Heart right ventricle (tissue), 16 donors: ENCODE measurements around the gene GABARAPL1. TPM values are rescaled to one million over a fixed set of nuclear protein-coding genes. Genes with fewer than 3 reads are reported as not detected.

Experiments
- ATAC-seq, 8 donors: fragments of 200-7000 bp; cut with Tn5 transposase; one replicate each; pipeline ENCODE4 v1.9.1; 2020; ENCODE audit warnings: mild to moderate bottlenecking in 8 of 8, moderate library complexity in 8 of 8, moderate number of reproducible peaks in 1 of 8
- DNase-seq, 2 donors: peaks; one replicate each; pipeline ENCODE4 v3.0.0-alpha.2; 2020
- H3K27ac ChIP-seq, 10 donors: fragments of 200-600 bp; sonication (generic) in 2 of 10; one replicate each; pipeline versions ENCODE4 v1.5.0 to v1.8.0; 2020 to 2022; ENCODE audit warnings: mild to moderate bottlenecking in 3 of 10
- H3K27me3 ChIP-seq, 7 donors: fragments of 200-600 bp; one replicate each; pipeline ENCODE4 v1.8.0; 2021 to 2022; ENCODE audit warnings: mild to moderate bottlenecking in 2 of 7
- H3K36me3 ChIP-seq, 9 donors: fragments of 200-600 bp; sonication (generic) in 1 of 9; one replicate each; pipeline versions ENCODE4 v1.5.0 to v1.8.0; 2020 to 2022; ENCODE audit warnings: mild to moderate bottlenecking in 2 of 9
- H3K4me1 ChIP-seq, 9 donors: fragments of 200-600 bp; sonication (generic) in 1 of 9; one replicate each; pipeline versions ENCODE4 v1.5.0 to v1.8.0; 2020 to 2022; ENCODE audit warnings: mild to moderate bottlenecking in 4 of 9
- H3K4me3 ChIP-seq, 10 donors: fragments of 200-600 bp; sonication (generic) in 2 of 10; one replicate each; pipeline versions ENCODE4 v1.5.0 to v1.8.0; 2020 to 2022; ENCODE audit warnings: mild to moderate bottlenecking in 7 of 10, moderate library complexity in 2 of 10
- H3K9me3 ChIP-seq, 11 donors: fragments of 200-600 bp in 10 of 11; sonication (generic) in 2 of 11; one replicate each; pipeline versions ENCODE4 v1.5.0 to v1.8.0; 2013 to 2022; ENCODE audit warnings: mild to moderate bottlenecking in 2 of 11, control low read depth in 1 of 11, moderate library complexity in 1 of 11
- CTCF ChIP-seq, 9 donors: fragments of 200-600 bp; sonication (generic) in 2 of 9; IDR thresholded peaks; one replicate each; pipeline versions ENCODE4 v1.5.0 to v1.8.0; 2021 to 2022; ENCODE audit warnings: antibody characterized with exemption in 9 of 9, mild to moderate bottlenecking in 5 of 9, moderate library complexity in 1 of 9
- WGBS, 2 donors: extraction: QIAGEN DNeasy Blood & Tissue Kit; methylation state at CpG; one replicate each; pipeline ENCODE4 v1.1.7; 2013; ENCODE audit warnings: inconsistent platforms in 1 of 2; 5-methylcytosine and 5-hydroxymethylcytosine counted together
- intact Hi-C, 10 donors: fragments of 100-400 bp; cut with DNase I; formaldehyde crosslinking; loops; one replicate each; pipeline versions ENCODE4 v1.11.1 to v1.14.2; 2022
- polyA plus RNA-seq, 2 donors: library from polyadenylated mRNA; stranded (reverse); fragments of 200-250 nt; gene quantifications; one replicate each; pipeline ENCODE4 v1.2.3, GENCODE V29; 2013
- total RNA-seq, 10 donors: library from RNA; stranded (reverse); fragmentation: NEBNext Ultra II Directional in 3 of 10; extraction: Animal tissue kit (Norgen Biotek cat#: 25700) in 3 of 10; gene quantifications; one replicate each; pipeline versions ENCODE4 v1.2.1 to v1.2.4, GENCODE V29; 2021 to 2023
- donor health status: Arrhythmogenic right ventricular cardiomyopathy.
- donor health status: ischemic (EF 13 %, LVEDD 7.1; RV severe dilation, severe dysfunction).
- donor health status: healthy with polysubstance abuse.
- donor health status: DM: no; HTN: yes; CAD: no.
- donor health status: DM: no; HTN: no; CAD: no.
- donor health status: ischemic (EF 25% LVEDD 6.9; RV normal size, moderate dysfunction).
- donor health status: ischemic (EF 25% LVEDD 5.7; RV mildly dilated, moderate dysfunction).
- donor health status: healthy.
- donor health status: DM: yes; HTN: yes; CAD: no.
- donor health status: Ischemic cardiomyopathy.
- donor health status: ischemic (EF 35%, LVEDD 5.7; RV mildly dilated, moderate dysfunction).
- donor health status: nonischemic (EF 11% LVEDD 7.7; RV severe dilation, severe dysfunction).
- donor health status: DM: yes; HTN: yes; CAD: no.
- donor health status: PGD.
- donor health status: ischemic (EF 29% LVEDD 5.4; RV normal size, mild dysfunction).
- donor health status: nonischemic (EF 23%, LVEDD 6.1; RV moderate dilation, normal function).

The GABARAPL1 gene
- total and polyA plus RNA-seq, 12 donors = 111 to 512 (median 385) TPM

DNA sequence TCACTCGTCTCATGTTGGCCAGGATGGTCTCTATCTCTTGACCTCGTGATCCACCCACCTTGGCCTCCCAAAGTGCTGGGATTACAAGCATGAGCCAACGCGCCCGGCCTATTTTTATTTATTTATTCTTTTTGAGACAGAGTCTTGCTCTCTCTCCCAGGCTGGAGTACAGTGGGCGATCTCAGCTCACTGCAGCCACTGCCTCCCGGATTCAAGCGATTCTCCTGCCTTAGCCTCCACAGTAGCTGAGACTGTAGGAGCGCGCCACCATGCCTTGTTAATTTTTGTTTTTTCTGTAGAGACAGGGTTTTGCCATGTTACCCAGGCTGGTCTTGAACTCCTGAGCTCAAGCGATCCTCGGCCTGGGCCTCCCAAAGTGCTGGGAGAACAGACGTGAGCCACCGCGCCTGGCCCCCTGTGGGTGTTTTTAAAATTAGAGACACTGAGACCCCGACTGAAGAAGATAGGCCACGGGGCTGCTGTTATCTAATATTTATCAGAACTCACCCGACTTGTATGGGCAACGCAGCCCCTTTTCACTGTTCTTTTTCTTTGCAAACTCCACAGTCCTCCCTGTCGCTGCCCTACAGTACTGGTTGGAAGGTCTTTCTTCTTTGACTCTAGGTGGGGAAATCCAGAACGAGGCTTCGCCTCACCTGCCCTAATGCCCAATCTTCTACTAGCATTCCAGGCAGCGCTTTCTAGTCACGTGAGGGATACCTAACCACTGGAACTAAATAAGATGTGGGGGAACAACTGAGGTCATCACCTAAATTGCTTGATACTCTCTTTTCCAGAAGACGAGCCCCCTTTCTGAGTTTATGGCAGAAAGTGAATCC lies 1.4 kb upstream of the GABARAPL1 start:
- intact Hi-C loops = loop anchor here in 4 of 10 donors (5.0 to 10.0 kb wide), 3 partner anchors 151 to 513 kb away; partner anchors contain the start of gene YBX3 (in 4 of the 4)
- no peak for DNase-seq

DNA sequence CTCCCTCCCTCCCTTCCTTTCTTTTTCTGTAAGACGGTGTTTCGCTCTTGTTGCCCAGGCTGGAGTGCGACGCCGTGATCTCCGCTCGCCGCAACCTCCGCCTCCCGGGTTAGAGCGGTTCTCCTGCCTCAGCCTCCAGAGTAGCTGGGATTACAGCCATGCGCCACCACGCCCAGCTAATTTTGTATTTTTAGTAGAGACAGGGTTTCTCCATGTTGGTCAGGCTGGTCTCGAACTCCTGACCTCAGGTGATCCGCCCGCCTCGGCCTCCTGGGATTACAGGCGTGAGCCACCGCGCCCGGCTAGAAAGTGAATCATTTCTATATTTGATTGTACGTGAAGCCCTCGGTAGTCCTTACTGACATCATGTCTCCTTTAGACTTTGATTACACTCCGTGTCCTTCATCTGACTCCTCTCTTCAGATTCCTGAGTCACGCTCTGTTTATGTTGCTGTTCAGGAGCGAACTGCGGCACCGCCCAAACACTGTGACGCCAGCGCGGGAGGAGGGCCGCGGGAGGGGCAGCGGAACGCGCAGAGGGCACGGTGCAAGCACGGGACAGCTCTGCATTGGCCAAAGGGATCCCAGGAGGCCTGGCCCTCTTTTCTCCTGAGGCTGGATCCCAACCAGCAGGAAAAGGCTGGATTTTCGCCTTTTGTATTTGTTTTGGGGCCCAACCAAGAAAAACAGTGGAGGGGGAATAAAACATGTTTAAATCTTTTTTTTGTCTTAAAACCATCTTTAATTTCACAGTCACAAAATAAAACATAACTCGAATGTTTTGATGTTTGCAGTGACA lies 538 bp upstream of the GABARAPL1 start:
- peak overlapping the region in 9 of 10 donors; percentile 80 to 93 (median 84) for H3K4me3 ChIP-seq
- H3K36me3 ChIP-seq = peaks cover 0 to 14% (median 0%) of the 10 kb centered on the region in 9 donors
- TF ChIP-seq CTCF (IDR thresholded peaks at IDR 0.05) = no peak
- 30 to 31% methylated on average over 40 of the region's 40 CpGs for WGBS, 2 donors
- no peaks in the 10 kb centered on the region for H3K9me3 ChIP-seq
- intact Hi-C loops = loop anchor here in 5 of 10 donors (2.0 to 10.0 kb wide), 4 partner anchors 150 to 513 kb away; partner anchors contain the start of gene YBX3 (in 5 of the 5)
- peaks cover 0 to 38% (median 23%) of the 10 kb centered on the region in 9 donors for H3K4me1 ChIP-seq
- ATAC-seq (peak; percentile 92 to 98 (median 94)), DNase-seq (peak; percentile 97 to 98)
- peak overlapping the region; percentile 95 to 100 (median 99) for H3K27ac ChIP-seq
- H3K27me3 ChIP-seq = no peaks in the 10 kb centered on the region

More for the DNA sequence above, 1.4 kb upstream of the GABARAPL1 start:
- 94 to 96% methylated on average over 25 of the region's 25 CpGs for WGBS, 2 donors
- peak overlapping the region; percentile 95 to 100 (median 99) for H3K27ac ChIP-seq
- H3K4me3 ChIP-seq = peak overlapping the region in 4 of 10 donors; percentile 80 to 93 (median 86)
- H3K36me3 ChIP-seq = peaks cover 0 to 6% (median 0%) of the 10 kb centered on the region in 9 donors
- ATAC-seq = no peak
- H3K4me1 ChIP-seq = peaks cover 0 to 33% (median 17%) of the 10 kb centered on the region in 9 donors
- no peak for TF ChIP-seq CTCF (IDR thresholded peaks at IDR 0.05)
- H3K9me3 ChIP-seq = no peaks in the 10 kb centered on the region
- H3K27me3 ChIP-seq = no peaks in the 10 kb centered on the region

- intact Hi-C loops = loop anchor here in 5 of 10 donors (2.0 to 10.0 kb wide), 4 partner anchors 149 to 511 kb away; partner anchors contain the start of gene YBX3 (in 5 of the 5)
- WGBS, 2 donors = 1% methylated on average over 47 of the region's 47 CpGs
- H3K36me3 ChIP-seq = peaks cover 0 to 27% (median 7%) of the 10 kb centered on the region in 9 donors
- peak; percentile 45 to 68 (median 59) for ATAC-seq
- H3K4me1 ChIP-seq = peaks cover 0 to 50% (median 34%) of the 10 kb centered on the region in 9 donors
- H3K4me3 ChIP-seq = peak overlapping the region; percentile 64 to 93 (median 83)
- no peaks in the 10 kb centered on the region for H3K9me3 ChIP-seq
- DNase-seq = peak; percentile 72 to 76
- no peaks in the 10 kb centered on the region for H3K27me3 ChIP-seq
- TF ChIP-seq CTCF (IDR thresholded peaks at IDR 0.05) = no peak
- peak overlapping the region; percentile 95 to 100 (median 99) for H3K27ac ChIP-seq
Measured at GRCh38 chr12:10213168-10214135, 775 bp downstream of the GABARAPL1 start.
